MM.1S (cell line): ENCODE data around the gene OSMR.

Source experiments
- DNase-seq: peaks from one replicate; pipeline ENCODE4 v3.0.0-alpha.2; 2015
- H2AFZ ChIP-seq: fragments of 300-600 bp; sonication (generic); 2 replicates; pipeline ENCODE4 v1.6.0; 2016; ENCODE audit warnings: antibody characterized with exemption, low read length
- H3F3A ChIP-seq: fragments of 300-600 bp; sonication (generic); 2 replicates; pipeline ENCODE4 v1.6.1; 2016; ENCODE audit warnings: mild to moderate bottlenecking, antibody characterized with exemption, low read length, moderate library complexity, mixed read lengths; ENCODE audit not compliant: insufficient read depth
- H3K27ac ChIP-seq: fragments of 300-600 bp; sonication (generic); 2 replicates; pipeline ENCODE4 v1.5.1; 2016; ENCODE audit warnings: mild to moderate bottlenecking, low read length
- H3K27me3 ChIP-seq: fragments of 300-600 bp; sonication (generic); replicated peaks from 2 replicates; pipeline ENCODE4 v1.6.0; 2016; ENCODE audit warnings: low read length; ENCODE audit not compliant: insufficient read depth
- H3K36me3 ChIP-seq: fragments of 300-600 bp; sonication (generic); replicated peaks from 2 replicates; pipeline ENCODE4 v1.6.1; 2016; ENCODE audit warnings: mild to moderate bottlenecking, low read length, mixed read lengths; ENCODE audit not compliant: insufficient read depth
- H3K4me1 ChIP-seq: fragments of 300-600 bp; sonication (generic); 2 replicates; pipeline ENCODE4 v1.6.1; 2016; ENCODE audit warnings: low read length, mixed read lengths
- H3K4me2 ChIP-seq: fragments of 300-600 bp; sonication (generic); 2 replicates; pipeline ENCODE4 v1.6.0; 2016; ENCODE audit warnings: low read depth, low read length
- H3K4me3 ChIP-seq: fragments of 300-600 bp; sonication (generic); 2 replicates; pipeline ENCODE4 v1.5.1; 2016; ENCODE audit warnings: low read length, mixed read lengths
- H3K79me2 ChIP-seq: fragments of 300-600 bp; sonication (generic); 2 replicates; pipeline ENCODE4 v1.6.1; 2016; ENCODE audit warnings: mixed run types, low read length, mixed read lengths
- H3K9ac ChIP-seq: fragments of 300-600 bp; sonication (generic); 2 replicates; pipeline ENCODE4 v1.6.1; 2016; ENCODE audit warnings: low read length, mixed read lengths
- H3K9me2 ChIP-seq: fragments of 300-600 bp; sonication (generic); replicated peaks from 2 replicates; pipeline ENCODE4 v1.6.1; 2016; ENCODE audit warnings: mild to moderate bottlenecking, low read length, mixed read lengths; ENCODE audit not compliant: insufficient read depth
- H3K9me3 ChIP-seq: fragments of 300-600 bp; sonication (generic); replicated peaks from 2 replicates; pipeline ENCODE4 v1.6.1; 2016; ENCODE audit warnings: mild to moderate bottlenecking, low read length, mixed read lengths; ENCODE audit not compliant: insufficient read depth
- H4K20me1 ChIP-seq: fragments of 300-600 bp; sonication (generic); 2 replicates; pipeline ENCODE4 v1.6.1; 2016; ENCODE audit warnings: mild to moderate bottlenecking, low read length, moderate library complexity, mixed read lengths; ENCODE audit not compliant: insufficient read depth
- EZH2 ChIP-seq: fragments of 300-600 bp; sonication (generic); optimal IDR thresholded peaks from 2 replicates; pipeline ENCODE3; 2017; ENCODE audit warnings: low read depth, mild to moderate bottlenecking, antibody characterized with exemption, low read length, mixed read lengths
- EZH2phosphoT487 ChIP-seq: fragments of 300-600 bp; sonication (generic); IDR thresholded peaks from 2 replicates; pipeline ENCODE4 v1.6.1; 2018; ENCODE audit warnings: antibody characterized with exemption, low read length
- TF ChIP-seq, protein P1 (sequence below): fragments of 300-600 bp; sonication (generic); IDR thresholded peaks from 2 replicates; pipeline ENCODE4 v1.5.1; 2016; ENCODE audit warnings: antibody characterized with exemption, low read length, mixed read lengths

The OSMR gene

GRCh38 chr5:38853753-38854470 lies 8.1 kb downstream of the OSMR start:
- H3K36me3 ChIP-seq = no peaks in the 10 kb centered on the region
- H3K9me2 ChIP-seq = no peaks in the 10 kb centered on the region
- no peak overlapping the region for H3K4me3 ChIP-seq
- H3K9ac ChIP-seq = no peak overlapping the region
- H3K4me2 ChIP-seq = no peak overlapping the region
- H3K79me2 ChIP-seq = no peaks in the 10 kb centered on the region
- no peaks in the 10 kb centered on the region for H3K27me3 ChIP-seq
- H4K20me1 ChIP-seq = no peaks in the 10 kb centered on the region
- H3K9me3 ChIP-seq = no peaks in the 10 kb centered on the region
- no peak for DNase-seq
- no peaks in the 10 kb centered on the region for H3F3A ChIP-seq
- no peak overlapping the region for H3K27ac ChIP-seq
- no peaks in the 10 kb centered on the region for H3K4me1 ChIP-seq
- TF ChIP-seq, protein P1, sequence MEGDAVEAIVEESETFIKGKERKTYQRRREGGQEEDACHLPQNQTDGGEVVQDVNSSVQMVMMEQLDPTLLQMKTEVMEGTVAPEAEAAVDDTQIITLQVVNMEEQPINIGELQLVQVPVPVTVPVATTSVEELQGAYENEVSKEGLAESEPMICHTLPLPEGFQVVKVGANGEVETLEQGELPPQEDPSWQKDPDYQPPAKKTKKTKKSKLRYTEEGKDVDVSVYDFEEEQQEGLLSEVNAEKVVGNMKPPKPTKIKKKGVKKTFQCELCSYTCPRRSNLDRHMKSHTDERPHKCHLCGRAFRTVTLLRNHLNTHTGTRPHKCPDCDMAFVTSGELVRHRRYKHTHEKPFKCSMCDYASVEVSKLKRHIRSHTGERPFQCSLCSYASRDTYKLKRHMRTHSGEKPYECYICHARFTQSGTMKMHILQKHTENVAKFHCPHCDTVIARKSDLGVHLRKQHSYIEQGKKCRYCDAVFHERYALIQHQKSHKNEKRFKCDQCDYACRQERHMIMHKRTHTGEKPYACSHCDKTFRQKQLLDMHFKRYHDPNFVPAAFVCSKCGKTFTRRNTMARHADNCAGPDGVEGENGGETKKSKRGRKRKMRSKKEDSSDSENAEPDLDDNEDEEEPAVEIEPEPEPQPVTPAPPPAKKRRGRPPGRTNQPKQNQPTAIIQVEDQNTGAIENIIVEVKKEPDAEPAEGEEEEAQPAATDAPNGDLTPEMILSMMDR = no peak
- no peak for TF ChIP-seq EZH2
- no peak for TF ChIP-seq EZH2phosphoT487
- no peak overlapping the region for H2AFZ ChIP-seq

DNA sequence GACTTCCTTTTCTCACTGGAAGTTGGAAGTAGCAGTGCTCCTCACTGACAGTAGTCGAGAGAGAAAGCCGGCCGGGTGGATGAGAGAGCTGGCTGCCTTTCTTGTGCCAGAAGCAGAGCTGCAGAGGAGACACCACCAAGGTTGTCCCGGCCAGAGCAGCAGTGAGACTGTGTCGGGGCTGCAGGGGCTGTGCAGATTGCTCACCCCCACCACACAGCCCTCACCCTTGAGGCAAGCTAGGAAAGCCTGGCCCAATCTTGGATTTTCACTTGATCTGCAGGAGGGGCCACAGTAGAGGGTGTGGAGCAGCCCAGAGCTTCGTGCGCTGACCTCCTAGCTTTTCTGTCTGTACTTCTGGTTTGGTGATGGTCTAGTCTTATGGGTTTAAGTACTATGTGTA lies 9.1 kb downstream of the OSMR start:
- TF ChIP-seq, protein P1 = no peak
- TF ChIP-seq EZH2phosphoT487 = no peak
- no peak for TF ChIP-seq EZH2
- Histone ChIP-seq H2AFZ (no peak overlapping the region), H3K4me2 (no peak overlapping the region), H3F3A (no peaks in the 10 kb centered on the region), H3K9me2 (no peaks in the 10 kb centered on the region), H3K36me3 (no peaks in the 10 kb centered on the region), H3K4me1 (no peaks in the 10 kb centered on the region), H3K27ac (no peak overlapping the region), H3K27me3 (no peaks in the 10 kb centered on the region), H3K4me3 (no peak overlapping the region), H3K9ac (no peak overlapping the region), H3K9me3 (no peaks in the 10 kb centered on the region), H4K20me1 (no peaks in the 10 kb centered on the region), H3K79me2 (no peaks in the 10 kb centered on the region)
- no peak for DNase-seq

DNA sequence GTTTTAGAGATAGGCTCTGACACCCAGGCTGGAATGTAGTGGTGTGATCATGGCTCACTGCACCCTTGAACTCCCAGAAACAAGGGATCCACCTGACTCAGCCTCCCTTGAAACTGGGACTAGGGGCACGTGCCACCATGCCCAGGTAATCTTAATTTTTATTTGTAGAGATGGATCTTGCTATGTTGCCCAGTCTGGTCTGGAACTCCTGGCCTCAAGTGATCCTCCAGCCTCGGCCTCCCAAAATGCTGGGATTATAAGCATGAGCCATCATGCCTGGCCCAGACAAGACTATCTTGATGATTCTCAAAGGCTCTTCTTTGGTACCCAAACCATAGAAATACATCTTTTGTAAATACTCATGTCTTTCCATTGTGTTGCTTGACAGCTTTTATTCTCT lies 10.8 kb downstream of the OSMR start:
- no peaks in the 10 kb centered on the region for H3F3A ChIP-seq
- no peaks in the 10 kb centered on the region for H3K9me3 ChIP-seq
- H4K20me1 ChIP-seq = no peaks in the 10 kb centered on the region
- no peaks in the 10 kb centered on the region for H3K4me1 ChIP-seq
- no peak overlapping the region for H2AFZ ChIP-seq
- no peaks in the 10 kb centered on the region for H3K36me3 ChIP-seq
- no peaks in the 10 kb centered on the region for H3K9me2 ChIP-seq
- TF ChIP-seq EZH2phosphoT487 = no peak
- TF ChIP-seq, protein P1 = no peak
- TF ChIP-seq EZH2 = no peak
- H3K27me3 ChIP-seq = no peaks in the 10 kb centered on the region
- no peaks in the 10 kb centered on the region for H3K79me2 ChIP-seq
- no peak overlapping the region for H3K9ac ChIP-seq
- no peak overlapping the region for H3K27ac ChIP-seq
- H3K4me3 ChIP-seq = no peak overlapping the region
- H3K4me2 ChIP-seq = no peak overlapping the region
- DNase-seq = no peak
